Measurements from ENCODE around the gene MS4A10.

- no peak for TF ChIP-seq CTCF (conservative IDR thresholded peaks at IDR 0.05; ENCODE audit: low read depth in 2 of 2)
- TF ChIP-seq REST (IDR thresholded peaks at IDR 0.05; ENCODE audit: unreplicated experiment), result no peak
- no peak for TF ChIP-seq EZH2 (IDR thresholded peaks at IDR 0.05; ENCODE audit: low read depth, unreplicated experiment)
- TF ChIP-seq JUNB (IDR thresholded peaks at IDR 0.05; ENCODE audit: unreplicated experiment), result no peak
- no peak for TF ChIP-seq CREB1 (CRISPR knock-in tag; IDR thresholded peaks at IDR 0.05; ENCODE audit: low read depth)
- no peak for TF ChIP-seq EZH2phosphoT487 (IDR thresholded peaks at IDR 0.05; ENCODE audit: unreplicated experiment)
- no peak for TF ChIP-seq POLR2AphosphoS5 (IDR thresholded peaks at IDR 0.05; ENCODE audit: low read depth)
- no peak for TF ChIP-seq ZNF331 (CRISPR knock-in tag; IDR thresholded peaks at IDR 0.05; ENCODE audit: low read depth)
- no peak for TF ChIP-seq NANOG (IDR thresholded peaks at IDR 0.05; ENCODE audit: borderline replicate concordance)
- no peak for TF ChIP-seq ZNF114 (CRISPR knock-in tag; IDR thresholded peaks at IDR 0.05)
- no peak for TF ChIP-seq STAT1 (IDR thresholded peaks at IDR 0.05; ENCODE audit: unreplicated experiment)
Measured at GRCh38 chr11:60783911-60784310, 1.2 kb upstream of the MS4A10 start.

Measured in GM23338 (cell line).